Esophagus muscularis mucosa (tissue), 4 donors: ENCODE data around the gene IP6K1. TPM values are rescaled to one million over a fixed set of nuclear protein-coding genes. Genes with fewer than 3 reads are reported as not detected.

Experiments used
- DNase-seq: peaks from one replicate; pipeline ENCODE4 v3.0.0-alpha.2; 2017; ENCODE audit errors: extremely low spot score
- H3K27ac ChIP-seq, 4 donors: fragments of 200-600 bp; sonication (generic); replicated peaks in 1 of 4; 1 replicate in 3 of 4; 2 replicates in 1 of 4; pipeline ENCODE4 v1.5.1; 2016 to 2019; ENCODE audit warnings: mild to moderate bottlenecking in 1 of 4
- H3K27me3 ChIP-seq, 4 donors: fragments of 200-600 bp; sonication (generic); one replicate each; pipeline versions ENCODE4 v1.5.1 to v1.6.0; 2016 to 2019
- H3K36me3 ChIP-seq, 4 donors: fragments of 200-600 bp; sonication (generic); one replicate each; pipeline ENCODE4 v1.5.1; 2016 to 2019
- H3K4me1 ChIP-seq, 4 donors: fragments of 200-600 bp; sonication (generic); one replicate each; pipeline ENCODE4 v1.5.1; 2016 to 2019
- H3K4me3 ChIP-seq, 4 donors: fragments of 200-600 bp; sonication (generic); 1 replicate in 2 of 4; 2 replicates in 2 of 4; pipeline ENCODE4 v1.5.1; 2016 to 2019; ENCODE audit warnings: mild to moderate bottlenecking in 4 of 4, moderate library complexity in 1 of 4
- H3K9me3 ChIP-seq, 4 donors: fragments of 200-600 bp; sonication (generic); 1 replicate in 3 of 4; 2 replicates in 1 of 4; pipeline ENCODE4 v1.5.1; 2016 to 2019
- CTCF ChIP-seq, 3 experiments: fragments of 200-600 bp in 2 of 3; fragments of 450-650 bp in 1 of 3; sonication (generic) in 2 of 3; IDR thresholded peaks; one replicate each; pipeline ENCODE4 v1.5.1; 2017 to 2019; ENCODE audit warnings: antibody characterized with exemption in 3 of 3, mild to moderate bottlenecking in 2 of 3, moderate library complexity in 1 of 3
- EP300 ChIP-seq: sonication (generic); formaldehyde crosslinking; IDR thresholded peaks from one replicate; pipeline ENCODE4 v1.6.1; 2017; ENCODE audit warnings: antibody characterized with exemption
- POLR2A ChIP-seq: fragments of 450-650 bp; IDR thresholded peaks from one replicate; pipeline ENCODE4 v1.6.1; 2017; ENCODE audit warnings: antibody characterized with exemption, moderate library complexity, mild to moderate bottlenecking, low read depth
- POLR2AphosphoS5 ChIP-seq, 2 donors: sonication (generic); formaldehyde crosslinking; IDR thresholded peaks; one replicate each; pipeline ENCODE4 v1.6.1; 2017; ENCODE audit warnings: antibody characterized with exemption in 2 of 2
- WGBS: methylation state at CpG from one replicate; pipeline ENCODE4 v1.1.5; 2018; 5-methylcytosine and 5-hydroxymethylcytosine counted together
- intact Hi-C: fragments of 100-400 bp; cut with DNase I; formaldehyde crosslinking; loops from one replicate; pipeline ENCODE4 v1.15.1; 2023
- total RNA-seq, 4 donors: library from RNA; depleted of rRNA; stranded (reverse); fragments of >200 nt; gene quantifications; one replicate each; pipeline versions ENCODE4 v1.1.0 to v1.2.1, GENCODE V29; 2016

Gene IP6K1
- total RNA-seq, 4 donors from 2014 or later: 33.2 to 63.4 (median 52.4) TPM

- WGBS: 85% methylated on average over 13 of the region's 13 CpGs
These were observed 38.4 kb downstream of the IP6K1 start for GRCh38 chr3:49747792-49748480.

GRCh38 chr3:49745986-49746385 is 40.4 kb downstream of the IP6K1 start:
- peak in 1 of 2 donors; percentile 8 for TF ChIP-seq POLR2AphosphoS5 (IDR thresholded peaks at IDR 0.05)
- peak in 1 of 3 experiments; percentile 15 for TF ChIP-seq CTCF (IDR thresholded peaks at IDR 0.05)
- TF ChIP-seq EP300: no peak
- no peak for DNase-seq
- Histone ChIP-seq H3K9me3 (no peaks in the 10 kb centered on the region), H3K4me1 (peaks cover 0 to 25% (median 21%) of the 10 kb centered on the region in 4 donors), H3K36me3 (peaks cover 0 to 40% (median 31%) of the 10 kb centered on the region in 4 donors), H3K27me3 (no peaks in the 10 kb centered on the region), H3K27ac (no peak overlapping the region), H3K4me3 (no peak overlapping the region)
- intact Hi-C loops: no loop called here
- 55% methylated on average over 2 of the region's 2 CpGs for WGBS

More at GRCh38 chr3:49747792-49748480, 38.4 kb downstream of the IP6K1 start:
- no peak overlapping the region for H3K4me3 ChIP-seq
- no peaks in the 10 kb centered on the region for H3K27me3 ChIP-seq
- no peak for DNase-seq
- no peak overlapping the region for H3K27ac ChIP-seq
- peaks cover 0 to 25% (median 22%) of the 10 kb centered on the region in 4 donors for H3K4me1 ChIP-seq
- TF ChIP-seq CTCF (IDR thresholded peaks at IDR 0.05) (no peak), POLR2AphosphoS5 (IDR thresholded peaks at IDR 0.05) (peak in 1 of 2 donors; percentile 17)
- peaks cover 0 to 32% (median 25%) of the 10 kb centered on the region in 4 donors for H3K36me3 ChIP-seq
- intact Hi-C loops: no loop called here
- no peaks in the 10 kb centered on the region for H3K9me3 ChIP-seq

- Histone ChIP-seq H3K4me1 (peaks cover 0 to under 1% (median 0%) of the 10 kb centered on the region in 4 donors), H3K36me3 (peaks cover 22 to 55% (median 48%) of the 10 kb centered on the region in 4 donors), H3K4me3 (no peak overlapping the region), H3K27me3 (no peaks in the 10 kb centered on the region), H3K27ac (no peak overlapping the region), H3K9me3 (no peaks in the 10 kb centered on the region)
- intact Hi-C loops: no loop called here
- TF ChIP-seq POLR2AphosphoS5 (IDR thresholded peaks at IDR 0.05): no peak
- no peak for TF ChIP-seq CTCF (IDR thresholded peaks at IDR 0.05)
- no peak for TF ChIP-seq POLR2A
- TF ChIP-seq EP300: no peak
- no peak for DNase-seq
These were observed 45.9 kb downstream of the IP6K1 start for GRCh38 chr3:49740427-49740826.

- 87% methylated on average over 11 of the region's 11 CpGs for whole genome bisulfite sequencing
- intact Hi-C loops: no loop called here
These were observed 48.2 kb downstream of the IP6K1 start for GRCh38 chr3:49738067-49738713.

More at GRCh38 chr3:49738067-49738713, 48.2 kb downstream of the IP6K1 start:
- DNase-seq: no peak
- no peaks in the 10 kb centered on the region for H3K27me3 ChIP-seq
- H3K4me1 ChIP-seq: no peaks in the 10 kb centered on the region
- no peaks in the 10 kb centered on the region for H3K9me3 ChIP-seq
- no peak overlapping the region for H3K4me3 ChIP-seq
- H3K36me3 ChIP-seq: peaks cover 35 to 73% (median 59%) of the 10 kb centered on the region in 4 donors
- H3K27ac ChIP-seq: no peak overlapping the region
- TF ChIP-seq POLR2A (no peak), CTCF (IDR thresholded peaks at IDR 0.05) (no peak), EP300 (no peak), POLR2AphosphoS5 (IDR thresholded peaks at IDR 0.05) (no peak)
